Endothelial cell of umbilical vein (primary cell): ENCODE data around the gene SLCO3A1. TPM values are rescaled to one million over a fixed set of nuclear protein-coding genes. Genes with fewer than 3 reads are reported as not detected.

Source experiments
- BruUV-seq: library from RNA; stranded (reverse); fragments of 400-500 nt; replicated peaks from 2 replicates; lab custom pipeline; 2021; lab: Mats Ljungman, UMichigan
- CTCF ChIA-PET: fragments of 300-600, 350-600 bp; sonication (Branson Sonifier 250); formaldehyde crosslinking; loops from one replicate; lab custom pipeline; 2021; ENCODE audit warnings: antibody characterized with exemption, inconsistent platforms; lab: Charles Lee
- POLR2A ChIA-PET: fragments of 300-600, 350-600 bp; sonication (Branson Sonifier 250); formaldehyde crosslinking; loops from one replicate; lab custom pipeline; 2021; ENCODE audit warnings: antibody characterized with exemption, inconsistent platforms; lab: Charles Lee
- DNase-seq: peaks from one replicate; pipeline ENCODE4 v3.0.0-alpha.2; 2011; ENCODE audit warnings: low read depth, low spot score
- FAIRE-seq: peaks from 2 replicates; lab custom pipeline; 2011; peaks lifted over from hg19 to GRCh38; lab: Jason Lieb, UNC
- H2AFZ ChIP-seq: 2 replicates; pipeline ENCODE4 v1.6.0; 2012; ENCODE audit warnings: low read depth, low read length, control low read depth, inconsistent platforms
- H3K27ac ChIP-seq: 2 replicates; pipeline ENCODE4 v1.5.1; 2011; ENCODE audit warnings: low read depth, mild to moderate bottlenecking, control low read depth, low read length, moderate library complexity; ENCODE audit not compliant: insufficient read depth
- H3K27me3 ChIP-seq, 2 experiments: 2 replicates each; pipeline versions ENCODE4 v1.6.0 to v1.6.1; 2011; ENCODE audit warnings: low read length in 2 of 2, mixed read lengths in 1 of 2; ENCODE audit not compliant: control insufficient read depth in 2 of 2, insufficient read depth in 2 of 2
- H3K36me3 ChIP-seq, 2 experiments: 2 replicates in 1 of 2; 3 replicates in 1 of 2; pipeline ENCODE4 v1.5.1; 2011; ENCODE audit warnings: low read length in 2 of 2, mild to moderate bottlenecking in 1 of 2, moderate library complexity in 1 of 2; ENCODE audit not compliant: control insufficient read depth in 2 of 2, insufficient read depth in 2 of 2; ENCODE audit errors: extremely low read depth in 1 of 2
- H3K4me1 ChIP-seq: 3 replicates; pipeline ENCODE4 v1.5.1; 2011; ENCODE audit warnings: mild to moderate bottlenecking, low read length; ENCODE audit not compliant: control insufficient read depth, insufficient read depth; ENCODE audit errors: extremely low read depth
- H3K4me2 ChIP-seq: 2 replicates; pipeline ENCODE4 v1.6.1; 2011; ENCODE audit warnings: low read length, control low read depth, mixed read lengths; ENCODE audit not compliant: insufficient read depth
- H3K4me3 ChIP-seq, 3 experiments: fragments of 200-600 bp in 1 of 3; sonication (generic), shearing (Covaris generic) in 1 of 3; replicated peaks in 1 of 3; 2 replicates each; pipeline ENCODE4 v1.5.1; 2011 to 2016; ENCODE audit warnings: control low read depth in 3 of 3, low read length in 3 of 3, mild to moderate bottlenecking in 2 of 3, inconsistent platforms in 1 of 3, low read depth in 1 of 3, moderate library complexity in 1 of 3; ENCODE audit not compliant: insufficient read depth in 1 of 3
- H3K79me2 ChIP-seq: 2 replicates; pipeline ENCODE4 v1.6.0; 2012; ENCODE audit warnings: low read length, inconsistent platforms; ENCODE audit not compliant: control insufficient read depth, insufficient read depth
- H3K9ac ChIP-seq: replicated peaks from 2 replicates; pipeline ENCODE3; 2011; ENCODE audit warnings: low read length, control low read depth; ENCODE audit not compliant: insufficient read depth; ENCODE audit errors: extremely low read depth
- H3K9me1 ChIP-seq: replicated peaks from 3 replicates; pipeline ENCODE4 v1.6.0; 2011; ENCODE audit warnings: mild to moderate bottlenecking, low read length; ENCODE audit not compliant: control insufficient read depth, insufficient read depth; ENCODE audit errors: extremely low read depth
- H3K9me3 ChIP-seq: replicated peaks from 2 replicates; pipeline ENCODE4 v1.5.1; 2012; ENCODE audit warnings: low read length, inconsistent platforms; ENCODE audit not compliant: control insufficient read depth, insufficient read depth
- H4K20me1 ChIP-seq: replicated peaks from 2 replicates; pipeline ENCODE3; 2011; ENCODE audit warnings: mild to moderate bottlenecking, low read length; ENCODE audit not compliant: control insufficient read depth, insufficient read depth; ENCODE audit errors: extremely low read depth
- EZH2 ChIP-seq: IDR thresholded peaks from 2 replicates; pipeline ENCODE4 v1.6.1; 2012; ENCODE audit warnings: borderline replicate concordance, low read depth, mild to moderate bottlenecking, moderate library complexity, low read length, inconsistent platforms; ENCODE audit not compliant: severe bottlenecking
- FOS ChIP-seq: IDR thresholded peaks from 2 replicates; pipeline ENCODE4 v1.6.1; 2011; ENCODE audit warnings: mild to moderate bottlenecking, low read length, moderate library complexity, borderline replicate concordance; ENCODE audit not compliant: insufficient read depth
- GATA2 ChIP-seq: IDR thresholded peaks from 2 replicates; pipeline ENCODE4 v1.7.0; 2011; ENCODE audit warnings: low read depth, mild to moderate bottlenecking, moderate library complexity, mixed read lengths, low read length; ENCODE audit not compliant: insufficient read length, insufficient read depth
- JUN ChIP-seq: IDR thresholded peaks from 2 replicates; pipeline ENCODE4 v1.6.1; 2011; ENCODE audit warnings: borderline replicate concordance, low read depth; ENCODE audit not compliant: insufficient read length, insufficient read depth
- MYC ChIP-seq: IDR thresholded peaks from one replicate; pipeline ENCODE4 v1.6.1; 2011; ENCODE audit warnings: mild to moderate bottlenecking, low read depth, low read length
- POLR2A ChIP-seq: IDR thresholded peaks from 2 replicates; pipeline ENCODE4 v1.6.1; 2012; ENCODE audit warnings: low read depth, mild to moderate bottlenecking, control low read depth, low read length
- POLR2AphosphoS5 ChIP-seq: IDR thresholded peaks from 2 replicates; pipeline ENCODE4 v1.6.1; 2012; ENCODE audit warnings: low read depth, mild to moderate bottlenecking, control low read depth, low read length, moderate library complexity; ENCODE audit not compliant: insufficient read depth
- dilution Hi-C: fragments of 300-500 bp; cut with MboI; formaldehyde crosslinking; loops from one replicate; pipeline ENCODE4 v1.15.0; 2019; ENCODE audit warnings: low sequenced_read_pairs; ENCODE audit not compliant: extremely low pct_ligation_motif_present
- intact Hi-C: fragments of 100-400 bp; cut with micrococcal nuclease; formaldehyde crosslinking; loops from one replicate; pipeline ENCODE4 v1.10.0; 2022
- polyA plus RNA-seq, 4 experiments: library from polyadenylated mRNA; depleted of rRNA in 3 of 4; stranded (reverse) in 3 of 4; unstranded in 1 of 4; fragments of >200 nt; gene quantifications; 2 replicates each; pipeline versions ENCODE4 v1.2.1 to v1.2.3, GENCODE V29; 2011 to 2012; ENCODE audit warnings: missing spikeins in 1 of 4
- total RNA-seq: library from RNA; stranded (reverse); gene quantifications from 2 replicates; pipeline ENCODE4 v1.2.3, GENCODE V29; 2021
- TF ChIP-seq, protein P1 (sequence below): IDR thresholded peaks from 2 replicates; pipeline ENCODE4 v1.6.1; 2011; ENCODE audit not compliant: insufficient read depth, insufficient read length
- TF ChIP-seq, protein P2 (sequence below), 2 donors: IDR thresholded peaks; 1 replicate in 1 of 2; 2 replicates in 1 of 2; pipeline ENCODE4 v1.5.1; 2011; ENCODE audit warnings: low read length in 2 of 2, mild to moderate bottlenecking in 2 of 2, moderate library complexity in 2 of 2, control low read depth in 1 of 2, inconsistent platforms in 1 of 2, low read depth in 1 of 2; ENCODE audit not compliant: insufficient read depth in 1 of 2; ENCODE audit errors: extremely low read depth in 1 of 2

The SLCO3A1 gene
- total and polyA plus RNA-seq, 2 donors (not counting 3 experiments of a cell fraction or from before 2014, with no cell fraction given) = 0.88 to 0.92 TPM

DNA sequence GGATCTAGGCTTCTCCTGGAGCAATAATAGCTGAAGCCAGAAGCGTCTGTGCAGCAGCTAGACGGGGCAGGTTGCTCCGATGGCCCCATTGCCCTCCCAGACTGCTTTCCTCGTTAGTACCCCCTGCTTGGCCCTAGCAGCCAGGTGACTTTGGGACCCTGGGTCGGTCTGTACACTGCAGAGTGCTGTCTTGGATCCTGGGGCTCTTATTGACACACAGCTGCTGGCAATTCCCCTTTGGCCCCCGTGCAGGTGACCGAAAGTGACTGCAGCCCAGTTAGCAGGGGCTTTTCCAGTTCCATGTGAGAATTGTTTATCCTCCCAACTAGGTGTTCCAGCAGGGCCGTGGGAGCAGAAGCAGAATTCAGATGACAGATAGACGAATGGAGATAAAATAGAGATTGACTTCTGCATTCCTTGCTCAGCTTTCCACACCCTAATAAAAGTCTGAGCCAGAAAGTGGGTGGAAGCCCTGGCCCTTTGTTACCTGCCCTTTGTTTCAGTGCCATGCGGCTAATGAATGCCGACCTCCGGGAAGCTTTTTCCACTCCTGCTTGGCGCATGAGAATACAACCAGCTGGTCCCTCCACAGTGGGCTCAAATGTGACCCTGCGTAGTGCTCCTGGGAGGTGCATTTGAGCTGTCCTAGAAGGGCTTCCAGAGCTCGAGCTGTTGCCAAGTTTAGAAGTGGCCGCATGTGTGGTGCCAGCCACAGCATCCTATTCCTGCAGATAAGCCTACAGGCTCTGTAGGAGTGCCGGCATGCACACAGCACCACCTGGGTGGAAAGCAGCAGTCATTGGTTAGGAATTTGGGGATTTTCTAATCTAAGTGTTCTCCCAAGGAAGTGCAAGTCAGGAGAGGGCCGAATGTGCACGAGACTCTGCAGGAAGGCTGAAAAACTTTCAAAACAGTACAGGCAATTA, 94.4 kb downstream of the SLCO3A1 start:
- dilution Hi-C loops (no loop called here), intact Hi-C loops (no loop called here)
- no peak overlapping the region for H2AFZ ChIP-seq
- no peaks in the 10 kb centered on the region for H3K27me3 ChIP-seq
- H3K9me1 ChIP-seq = no peaks in the 10 kb centered on the region
- H3K36me3 ChIP-seq = no peaks in the 10 kb centered on the region
- no peak for FAIRE-seq
- H3K27ac ChIP-seq = no peak overlapping the region
- TF ChIP-seq POLR2AphosphoS5 (no peak), MYC (no peak), JUN (no peak), GATA2 (no peak), POLR2A (no peak), FOS (no peak), EZH2 (no peak)
- TF ChIP-seq, protein P1, sequence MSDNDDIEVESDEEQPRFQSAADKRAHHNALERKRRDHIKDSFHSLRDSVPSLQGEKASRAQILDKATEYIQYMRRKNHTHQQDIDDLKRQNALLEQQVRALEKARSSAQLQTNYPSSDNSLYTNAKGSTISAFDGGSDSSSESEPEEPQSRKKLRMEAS = no peak
- TF ChIP-seq, protein P2, sequence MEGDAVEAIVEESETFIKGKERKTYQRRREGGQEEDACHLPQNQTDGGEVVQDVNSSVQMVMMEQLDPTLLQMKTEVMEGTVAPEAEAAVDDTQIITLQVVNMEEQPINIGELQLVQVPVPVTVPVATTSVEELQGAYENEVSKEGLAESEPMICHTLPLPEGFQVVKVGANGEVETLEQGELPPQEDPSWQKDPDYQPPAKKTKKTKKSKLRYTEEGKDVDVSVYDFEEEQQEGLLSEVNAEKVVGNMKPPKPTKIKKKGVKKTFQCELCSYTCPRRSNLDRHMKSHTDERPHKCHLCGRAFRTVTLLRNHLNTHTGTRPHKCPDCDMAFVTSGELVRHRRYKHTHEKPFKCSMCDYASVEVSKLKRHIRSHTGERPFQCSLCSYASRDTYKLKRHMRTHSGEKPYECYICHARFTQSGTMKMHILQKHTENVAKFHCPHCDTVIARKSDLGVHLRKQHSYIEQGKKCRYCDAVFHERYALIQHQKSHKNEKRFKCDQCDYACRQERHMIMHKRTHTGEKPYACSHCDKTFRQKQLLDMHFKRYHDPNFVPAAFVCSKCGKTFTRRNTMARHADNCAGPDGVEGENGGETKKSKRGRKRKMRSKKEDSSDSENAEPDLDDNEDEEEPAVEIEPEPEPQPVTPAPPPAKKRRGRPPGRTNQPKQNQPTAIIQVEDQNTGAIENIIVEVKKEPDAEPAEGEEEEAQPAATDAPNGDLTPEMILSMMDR (IDR thresholded peaks at IDR 0.05; ENCODE audit: extremely low read depth in 1 of 2, insufficient read depth in 1 of 2, low read depth in 1 of 2, low read length in 2 of 2) = no peak
- no peaks in the 10 kb centered on the region for H3K79me2 ChIP-seq
- H4K20me1 ChIP-seq = no peaks in the 10 kb centered on the region
- H3K4me2 ChIP-seq = no peak overlapping the region
- ChIA-PET CTCF (no interaction called here), POLR2A (no interaction called here)
- no peaks in the 10 kb centered on the region for H3K9me3 ChIP-seq
- no peaks in the 10 kb centered on the region for H3K4me1 ChIP-seq
- no peak overlapping the region for H3K9ac ChIP-seq
- no peak for DNase-seq
- no TSS peak for BruUV-seq
- H3K4me3 ChIP-seq = no peak overlapping the region
